ENCODE data around the gene ZP1. TPM values are rescaled to one million over a fixed set of nuclear protein-coding genes. Genes with fewer than 3 reads are reported as not detected.

The ZP1 gene
- total RNA-seq, 4 donors from 2014 or later, result 0.26 TPM; not detected in 3

GRCh38 chr11:60876168-60876485, 8.8 kb downstream of the ZP1 start:
- H3K9me3 ChIP-seq, result no peaks in the 10 kb centered on the region
- WGBS, result no CpG with 5 or more reads among the region's 2 CpGs
- peaks cover 30 to 48% (median 41%) of the 10 kb centered on the region in 4 donors for H3K4me1 ChIP-seq
- no peaks in the 10 kb centered on the region for H3K27me3 ChIP-seq
- no peak overlapping the region for H3K27ac ChIP-seq (replicated peaks in 1 of 4)
- peaks cover 0 to 30% (median 12%) of the 10 kb centered on the region in 4 donors for H3K36me3 ChIP-seq
- no peak overlapping the region for H3K4me3 ChIP-seq
- TF ChIP-seq, protein P1, sequence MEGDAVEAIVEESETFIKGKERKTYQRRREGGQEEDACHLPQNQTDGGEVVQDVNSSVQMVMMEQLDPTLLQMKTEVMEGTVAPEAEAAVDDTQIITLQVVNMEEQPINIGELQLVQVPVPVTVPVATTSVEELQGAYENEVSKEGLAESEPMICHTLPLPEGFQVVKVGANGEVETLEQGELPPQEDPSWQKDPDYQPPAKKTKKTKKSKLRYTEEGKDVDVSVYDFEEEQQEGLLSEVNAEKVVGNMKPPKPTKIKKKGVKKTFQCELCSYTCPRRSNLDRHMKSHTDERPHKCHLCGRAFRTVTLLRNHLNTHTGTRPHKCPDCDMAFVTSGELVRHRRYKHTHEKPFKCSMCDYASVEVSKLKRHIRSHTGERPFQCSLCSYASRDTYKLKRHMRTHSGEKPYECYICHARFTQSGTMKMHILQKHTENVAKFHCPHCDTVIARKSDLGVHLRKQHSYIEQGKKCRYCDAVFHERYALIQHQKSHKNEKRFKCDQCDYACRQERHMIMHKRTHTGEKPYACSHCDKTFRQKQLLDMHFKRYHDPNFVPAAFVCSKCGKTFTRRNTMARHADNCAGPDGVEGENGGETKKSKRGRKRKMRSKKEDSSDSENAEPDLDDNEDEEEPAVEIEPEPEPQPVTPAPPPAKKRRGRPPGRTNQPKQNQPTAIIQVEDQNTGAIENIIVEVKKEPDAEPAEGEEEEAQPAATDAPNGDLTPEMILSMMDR (IDR thresholded peaks at IDR 0.05), result no peak
- TF ChIP-seq POLR2A (IDR thresholded peaks at IDR 0.05; ENCODE audit: low read depth) (no peak), EP300 (IDR thresholded peaks at IDR 0.05) (no peak), POLR2AphosphoS5 (IDR thresholded peaks at IDR 0.05) (no peak)
- no peak for DNase-seq (ENCODE audit: extremely low spot score)
- intact Hi-C loops (cut with DNase I), result no loop called here

DNA sequence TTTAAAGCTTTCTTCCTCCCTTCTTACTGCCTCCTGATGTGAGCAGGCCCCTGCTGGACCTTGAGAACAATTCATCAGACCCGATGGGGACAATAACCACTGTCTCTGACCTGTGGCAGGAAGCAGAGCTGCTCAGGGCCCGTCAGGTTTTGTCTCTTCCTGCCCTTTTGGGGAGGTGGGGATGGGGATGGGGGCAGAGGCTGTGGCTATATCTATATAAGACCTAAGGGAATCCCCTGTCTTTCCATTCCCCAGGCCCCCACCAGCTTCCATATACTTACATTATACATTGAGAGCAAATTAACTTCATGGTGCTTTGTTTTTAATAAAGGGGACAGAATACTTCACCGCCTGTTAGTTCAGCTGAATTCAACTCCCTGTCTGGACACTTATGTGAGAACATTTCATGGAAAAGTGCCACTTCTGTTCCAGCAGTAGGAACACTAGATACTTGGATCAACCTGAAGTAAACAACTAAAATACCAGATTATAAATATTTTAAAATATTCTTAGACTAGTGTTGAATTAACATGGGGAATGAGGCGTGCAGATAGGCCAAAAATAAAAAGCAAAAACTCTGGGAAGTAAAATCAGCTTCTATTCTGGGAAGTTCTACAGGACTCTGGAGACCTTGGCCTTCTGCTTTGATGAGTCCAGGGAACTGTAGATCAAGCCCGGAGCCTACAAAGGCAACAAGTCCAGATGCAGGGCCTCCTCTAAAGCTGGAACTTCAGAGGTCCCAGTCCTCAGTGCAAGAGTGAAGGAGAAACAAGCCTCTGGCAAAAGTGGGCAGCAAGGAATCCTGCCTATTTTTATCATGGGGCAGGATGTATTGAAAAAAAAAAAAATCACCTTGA, 11.1 kb downstream of the ZP1 start:
- Histone ChIP-seq H3K4me3 (no peak overlapping the region), H3K36me3 (peaks cover 0 to 37% (median 20%) of the 10 kb centered on the region in 4 donors), H3K9me3 (no peaks in the 10 kb centered on the region), H3K4me1 (peaks cover 17 to 29% (median 22%) of the 10 kb centered on the region in 4 donors), H3K27ac (replicated peaks in 1 of 4) (peak overlapping the region; percentile 70 to 80 (median 74)), H3K27me3 (no peaks in the 10 kb centered on the region)
- WGBS, result 52% methylated on average over 5 of the region's 5 CpGs
- DNase-seq (ENCODE audit: extremely low spot score), result no peak
- intact Hi-C loops (cut with DNase I), result no loop called here
- TF ChIP-seq EP300 (IDR thresholded peaks at IDR 0.05), result no peak
- TF ChIP-seq, protein P1 (IDR thresholded peaks at IDR 0.05), result no peak
- TF ChIP-seq POLR2AphosphoS5 (IDR thresholded peaks at IDR 0.05), result no peak
- no peak for TF ChIP-seq POLR2A (IDR thresholded peaks at IDR 0.05; ENCODE audit: low read depth)

DNA sequence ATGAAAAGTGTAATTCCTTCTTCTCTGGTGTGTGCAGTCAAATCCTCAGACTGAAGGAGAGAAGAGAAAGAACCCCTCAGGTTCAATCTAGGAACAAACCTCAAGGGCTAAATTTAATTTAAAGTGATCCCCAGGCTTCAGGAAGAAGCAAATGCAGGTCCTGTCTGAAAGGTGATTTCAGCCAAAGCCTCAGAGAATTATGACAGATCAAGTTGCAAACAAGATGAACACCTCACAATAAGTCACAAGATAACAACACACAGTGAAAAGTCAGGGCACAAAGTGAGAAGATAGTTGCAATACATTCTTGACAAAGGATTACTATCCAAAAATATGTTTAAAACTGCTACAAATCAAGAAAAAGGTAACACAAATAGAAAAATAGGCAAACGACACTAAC, 11.8 kb downstream of the ZP1 start:
- intact Hi-C loops (cut with DNase I), result no loop called here
- Histone ChIP-seq H3K27ac (replicated peaks in 1 of 4) (peak overlapping the region; percentile 70 to 80 (median 74)), H3K9me3 (no peaks in the 10 kb centered on the region), H3K4me3 (no peak overlapping the region), H3K36me3 (peaks cover 0 to 37% (median 20%) of the 10 kb centered on the region in 4 donors), H3K27me3 (no peaks in the 10 kb centered on the region), H3K4me1 (peaks cover 17 to 29% (median 22%) of the 10 kb centered on the region in 4 donors)
- DNase-seq (ENCODE audit: extremely low spot score), result no peak
- no peak for TF ChIP-seq POLR2AphosphoS5 (IDR thresholded peaks at IDR 0.05)
- TF ChIP-seq EP300 (IDR thresholded peaks at IDR 0.05), result no peak
- TF ChIP-seq POLR2A (IDR thresholded peaks at IDR 0.05; ENCODE audit: low read depth), result no peak
- TF ChIP-seq, protein P1 (IDR thresholded peaks at IDR 0.05), result no peak
- 88% methylated on average over 1 of the region's 1 CpG for WGBS

DNA sequence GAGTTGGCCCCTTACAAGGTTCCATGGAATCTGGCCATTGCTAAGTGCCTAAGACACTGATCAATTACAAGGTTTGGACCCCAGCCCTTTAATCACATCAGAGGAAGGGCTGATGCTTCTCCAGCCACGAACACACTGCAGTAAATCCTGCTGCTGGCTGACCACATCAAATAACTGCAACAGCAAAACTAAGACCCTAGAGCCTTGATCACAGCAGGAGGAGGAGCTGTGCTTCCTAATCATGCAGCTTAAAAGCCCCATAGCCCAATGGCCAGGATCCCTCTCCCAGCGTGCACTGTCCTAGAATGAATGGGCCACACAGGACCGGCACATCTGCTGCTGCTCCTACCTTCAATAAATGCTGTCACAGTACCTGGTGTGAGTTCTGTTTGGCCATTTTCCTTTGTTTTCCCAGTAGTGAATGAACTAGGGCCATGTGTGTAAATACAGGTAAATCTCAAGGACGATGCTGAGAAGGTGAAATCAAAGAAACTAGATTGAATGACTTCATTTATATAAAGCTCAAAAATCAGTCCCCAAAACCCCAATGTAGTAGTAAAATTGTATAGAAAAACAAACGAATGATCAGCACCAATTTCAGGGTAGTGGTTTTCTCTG, 12.7 kb downstream of the ZP1 start:
- intact Hi-C loops (cut with DNase I), result no loop called here
- Histone ChIP-seq H3K4me3 (no peak overlapping the region), H3K27me3 (no peaks in the 10 kb centered on the region), H3K9me3 (no peaks in the 10 kb centered on the region), H3K4me1 (peaks cover 17 to 29% (median 22%) of the 10 kb centered on the region in 4 donors), H3K27ac (replicated peaks in 1 of 4) (no peak overlapping the region), H3K36me3 (peaks cover 0 to 37% (median 20%) of the 10 kb centered on the region in 4 donors)
- WGBS, result 78% methylated on average over 5 of the region's 5 CpGs
- DNase-seq (ENCODE audit: extremely low spot score), result no peak
- TF ChIP-seq EP300 (IDR thresholded peaks at IDR 0.05), result no peak
- TF ChIP-seq, protein P1 (IDR thresholded peaks at IDR 0.05), result no peak
- TF ChIP-seq POLR2A (IDR thresholded peaks at IDR 0.05; ENCODE audit: low read depth), result no peak
- no peak for TF ChIP-seq POLR2AphosphoS5 (IDR thresholded peaks at IDR 0.05)

Measured in esophagus muscularis mucosa (tissue), 4 donors.